Muscle of leg (tissue), 11 donors: ENCODE measurements around the gene KIAA2012. TPM values are rescaled to one million over a fixed set of nuclear protein-coding genes. Genes with fewer than 3 reads are reported as not detected.
"Not testable (repeated sequence)": the region's sequence is repeated elsewhere in the genome, so short reads cannot be mapped to it uniquely, and the experiment has no call there.

ENCODE experiments used
- DNase-seq: peaks from one replicate; pipeline ENCODE4 v3.0.0; 2013
- H3K27ac ChIP-seq: one replicate; pipeline ENCODE4 v1.5.1; 2013; ENCODE audit warnings: mild to moderate bottlenecking, low read length, control low read depth
- H3K27me3 ChIP-seq: one replicate; pipeline ENCODE4 v1.6.1; 2013; ENCODE audit warnings: low read length; ENCODE audit not compliant: control insufficient read depth, insufficient read depth
- H3K36me3 ChIP-seq: one replicate; pipeline ENCODE4 v1.6.1; 2013; ENCODE audit warnings: low read length; ENCODE audit not compliant: control insufficient read depth, insufficient read depth
- H3K4me1 ChIP-seq: one replicate; pipeline ENCODE4 v1.6.1; 2013; ENCODE audit warnings: low read length; ENCODE audit not compliant: control insufficient read depth, insufficient read depth
- H3K4me3 ChIP-seq: one replicate; pipeline ENCODE4 v1.5.1; 2013; ENCODE audit warnings: low read length, control low read depth
- H3K9me3 ChIP-seq: replicated peaks from 2 replicates; pipeline ENCODE4 v1.6.1; 2013; ENCODE audit warnings: low read depth, low read length; ENCODE audit not compliant: control insufficient read depth
- WGBS: methylation state at CpG from one replicate; pipeline ENCODE4 v1.1.5; 2013; ENCODE audit warnings: missing lambda C conversion rate; ENCODE audit not compliant: insufficient coverage; 5-methylcytosine and 5-hydroxymethylcytosine counted together
- polyA plus RNA-seq, 8 donors: library from polyadenylated mRNA; unstranded; fragments of 120-200 nt; gene quantifications; one replicate each; pipeline versions ENCODE4 v1.2.1 to v1.2.3, GENCODE V29; 2013; ENCODE audit warnings: inconsistent platforms in 1 of 8, low replicate concordance in 1 of 8; ENCODE audit not compliant: insufficient read length in 8 of 8, insufficient read depth in 1 of 8
- total RNA-seq: library from RNA; stranded (reverse); fragments of 120-200 nt; gene quantifications from one replicate; pipeline ENCODE4 v1.2.4, GENCODE V29; 2013

The KIAA2012 gene
- total and polyA plus RNA-seq, 9 donors = 0.14 to 0.75 (median 0.22) TPM

DNA sequence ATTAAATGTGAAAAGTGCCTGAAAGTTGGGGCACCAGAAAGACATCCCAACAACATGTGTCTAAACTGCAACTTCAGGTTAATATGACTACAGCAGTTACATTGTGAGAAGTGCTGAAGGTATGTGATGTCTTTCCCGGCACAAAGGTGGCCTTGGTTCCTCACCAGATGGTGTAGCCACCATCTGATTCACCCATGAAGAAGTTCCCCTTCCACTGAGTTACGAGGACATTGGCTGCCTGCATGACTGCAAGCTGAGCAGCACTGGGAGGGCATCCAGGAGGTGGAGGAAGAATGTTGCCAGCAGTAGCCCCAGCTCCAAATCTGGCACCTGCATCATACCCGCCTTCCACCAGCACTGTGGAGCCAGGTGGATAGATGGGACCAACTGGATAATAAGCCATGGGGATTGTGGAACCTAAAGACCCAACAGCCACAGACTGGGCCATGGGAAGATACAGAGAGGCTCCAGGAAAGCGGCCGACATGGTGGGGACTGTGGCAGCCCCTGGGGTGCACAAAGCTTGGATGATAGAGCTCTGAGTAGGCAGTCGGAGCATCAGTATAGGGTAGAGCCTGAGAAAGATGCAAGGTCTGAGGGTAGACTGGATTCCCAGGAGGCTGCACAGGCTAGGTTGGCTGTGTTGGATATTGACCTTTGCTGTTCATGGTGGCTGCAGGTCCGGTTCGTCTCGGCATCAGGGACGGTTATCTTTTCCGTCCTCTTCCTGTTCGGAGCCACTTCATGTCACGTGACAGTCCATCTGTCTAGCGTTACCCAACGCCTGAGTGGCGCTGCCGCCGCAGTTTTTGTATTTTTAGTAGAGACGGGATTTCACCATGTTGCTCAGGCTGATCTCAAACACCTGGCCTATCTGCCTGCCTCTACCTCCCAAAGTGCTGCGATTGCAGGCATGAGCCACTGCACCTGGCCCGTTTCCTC, 128.4 kb downstream of the KIAA2012 start:
- H3K4me1 ChIP-seq = no peaks in the 10 kb centered on the region
- no peaks in the 10 kb centered on the region for H3K36me3 ChIP-seq
- 96% methylated on average over 13 of the region's 21 CpGs for WGBS
- no peak for DNase-seq
- H3K27me3 ChIP-seq = no peaks in the 10 kb centered on the region
- H3K27ac ChIP-seq = no peak overlapping the region
- no peak overlapping the region for H3K4me3 ChIP-seq
- no peaks in the 10 kb centered on the region for H3K9me3 ChIP-seq

DNA sequence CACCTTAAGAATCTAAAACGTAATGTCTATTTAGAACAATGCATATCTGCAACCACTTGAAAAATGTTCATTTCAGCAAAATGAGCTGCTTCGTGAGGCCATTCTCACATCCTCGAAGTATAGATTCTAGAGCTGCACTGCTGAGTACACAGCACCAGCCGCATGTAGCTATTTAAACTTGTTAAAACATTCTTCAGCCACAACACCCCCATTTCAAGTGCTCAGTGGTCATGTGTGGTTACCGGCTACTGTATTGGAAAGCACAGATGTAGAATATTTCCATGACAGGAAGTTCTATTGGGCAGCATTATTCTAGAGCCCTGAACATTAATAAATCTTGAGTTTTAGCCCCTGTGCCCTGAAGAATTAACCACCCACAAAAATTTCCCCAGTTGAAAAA, 130.3 kb downstream of the KIAA2012 start:
- no peaks in the 10 kb centered on the region for H3K36me3 ChIP-seq
- H3K4me1 ChIP-seq = no peaks in the 10 kb centered on the region
- H3K9me3 ChIP-seq = no peaks in the 10 kb centered on the region
- no peak overlapping the region for H3K4me3 ChIP-seq
- 83% methylated on average over 4 of the region's 5 CpGs for WGBS
- no peaks in the 10 kb centered on the region for H3K27me3 ChIP-seq
- no peak for DNase-seq
- no peak overlapping the region for H3K27ac ChIP-seq

DNA sequence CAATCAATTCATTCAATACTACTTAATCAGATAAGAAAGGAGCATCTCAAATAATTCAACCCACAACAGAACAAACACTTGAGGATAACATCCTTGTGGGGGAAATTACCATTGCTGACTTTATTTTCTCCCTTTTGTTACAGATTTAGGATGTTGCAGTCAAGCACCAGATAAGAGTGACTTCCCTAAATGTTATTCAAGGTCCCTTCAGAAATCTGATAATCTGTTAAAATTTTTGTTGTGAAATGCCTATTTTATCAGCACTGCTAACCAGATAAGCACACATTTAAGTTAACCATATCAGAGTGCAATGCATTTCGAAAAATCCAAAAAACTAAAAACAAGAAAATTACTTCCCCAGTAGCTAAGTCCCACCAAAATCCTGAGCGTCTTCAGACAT, 131.8 kb downstream of the KIAA2012 start:
- DNase-seq = no peak
- WGBS = 100% methylated on average over 1 of the region's 2 CpGs
- peaks cover 4% of the 10 kb centered on the region for H3K36me3 ChIP-seq
- H3K4me1 ChIP-seq = no peaks in the 10 kb centered on the region
- H3K27ac ChIP-seq = no peak overlapping the region
- no peak overlapping the region for H3K4me3 ChIP-seq
- no peaks in the 10 kb centered on the region for H3K9me3 ChIP-seq
- H3K27me3 ChIP-seq = no peaks in the 10 kb centered on the region

GRCh38 chr2:202208526-202208925, 135.5 kb downstream of the KIAA2012 start:
- H3K4me1 ChIP-seq = no peaks in the 10 kb centered on the region
- no peak overlapping the region for H3K27ac ChIP-seq
- H3K27me3 ChIP-seq = no peaks in the 10 kb centered on the region
- DNase-seq = no peak
- no peak overlapping the region for H3K4me3 ChIP-seq
- H3K9me3 ChIP-seq = no peaks in the 10 kb centered on the region
- peaks cover 9% of the 10 kb centered on the region for H3K36me3 ChIP-seq

DNA sequence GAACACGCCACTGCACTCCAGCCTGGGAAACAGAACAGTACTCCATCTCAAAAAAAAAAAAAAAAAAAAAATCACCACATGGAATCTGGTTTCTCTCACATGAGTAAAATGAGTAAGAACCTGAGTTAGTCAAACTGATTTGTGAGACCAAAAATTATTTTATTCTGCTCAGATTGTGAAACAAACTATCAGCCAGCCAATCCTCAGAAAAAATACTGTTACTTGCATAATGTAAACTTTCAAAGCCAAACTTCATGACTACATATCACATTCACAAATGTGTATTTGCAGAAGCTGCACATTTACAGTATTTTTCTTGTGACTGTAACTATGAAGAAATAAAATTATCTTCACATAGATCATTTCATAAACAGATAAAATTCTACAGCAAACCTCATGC, 142.1 kb downstream of the KIAA2012 start:
- H3K27ac ChIP-seq = no peak overlapping the region
- H3K4me3 ChIP-seq = no peak overlapping the region
- H3K9me3 ChIP-seq = no peaks in the 10 kb centered on the region
- H3K4me1 ChIP-seq = no peaks in the 10 kb centered on the region
- DNase-seq = no peak
- H3K27me3 ChIP-seq = no peaks in the 10 kb centered on the region
- H3K36me3 ChIP-seq = peaks cover 13% of the 10 kb centered on the region
- WGBS = no CpG with 5 or more reads among the region's 1 CpG

- H3K9me3 ChIP-seq = no peaks in the 10 kb centered on the region
- no peak overlapping the region for H3K4me3 ChIP-seq
- no peaks in the 10 kb centered on the region for H3K4me1 ChIP-seq
- WGBS = 27% methylated on average over 1 of the region's 1 CpG
- no peaks in the 10 kb centered on the region for H3K27me3 ChIP-seq
- no peak overlapping the region for H3K27ac ChIP-seq
- DNase-seq = no peak
- H3K36me3 ChIP-seq = peaks cover 18% of the 10 kb centered on the region
Observed at GRCh38 chr2:202221873-202222272, 148.8 kb downstream of the KIAA2012 start.

GRCh38 chr2:202237787-202238233, 164.8 kb downstream of the KIAA2012 start:
- H3K4me1 ChIP-seq = peaks cover 8% of the 10 kb centered on the region
- H3K36me3 ChIP-seq = no peaks in the 10 kb centered on the region
- peak; percentile 50 for DNase-seq
- H3K9me3 ChIP-seq = no peaks in the 10 kb centered on the region
- H3K27me3 ChIP-seq = no peaks in the 10 kb centered on the region
- WGBS = 0% methylated on average over 21 of the region's 30 CpGs
- peak overlapping the region; percentile 98 for H3K4me3 ChIP-seq
- peak overlapping the region; percentile 96 for H3K27ac ChIP-seq

DNA sequence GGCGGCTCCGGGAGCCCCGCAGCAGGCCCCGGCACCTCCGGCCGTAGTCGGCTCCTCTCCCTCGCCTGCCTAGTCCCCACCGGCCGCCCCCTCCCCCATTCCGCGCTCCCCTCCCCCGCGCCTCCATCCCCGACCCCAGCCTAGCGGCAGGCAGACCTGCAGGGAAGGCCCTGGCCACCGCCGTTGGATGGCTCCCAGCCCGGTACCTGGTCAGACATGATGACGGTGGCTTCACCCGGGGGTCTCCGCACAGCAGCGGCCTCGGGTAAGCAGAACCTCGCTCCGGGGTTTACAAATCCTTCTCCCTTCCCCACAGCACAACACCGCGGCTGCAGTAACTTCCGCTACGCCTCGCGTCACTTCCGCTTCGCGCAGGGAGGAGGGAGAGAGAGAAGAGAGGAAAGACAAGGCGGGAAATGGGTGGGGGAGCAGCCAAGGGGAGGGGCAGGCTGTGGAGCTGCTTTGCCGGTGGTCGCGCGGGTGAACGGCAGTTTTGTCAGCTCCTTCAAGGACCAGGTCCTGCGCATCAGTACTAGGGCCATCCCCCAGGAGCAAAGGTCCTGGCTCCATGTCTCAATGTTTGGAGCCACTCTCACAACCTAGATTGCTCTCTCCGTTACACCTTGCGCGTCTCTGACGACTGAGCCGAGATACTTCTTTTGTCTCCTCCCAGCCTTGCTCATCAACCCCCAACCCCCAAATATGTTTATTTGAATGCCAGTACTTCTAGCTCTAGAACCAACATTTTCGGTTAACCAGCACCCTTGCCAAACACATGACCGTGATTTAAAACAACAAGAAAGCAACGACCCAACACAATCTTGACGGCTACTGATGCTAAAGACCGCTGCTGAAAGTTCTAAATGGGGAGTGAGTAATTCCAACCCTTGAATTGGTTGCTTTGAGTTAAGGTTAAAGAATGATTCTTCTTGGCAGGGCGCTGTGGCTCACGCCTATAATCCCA, 165.5 kb downstream of the KIAA2012 start, which contains the start of gene SUMO1:
Gene SUMO1, minus strand, starts transcription at position 364 of the 964 bp plus-strand sequence. Its CDS starts 146 bp downstream, at position 218.
- Histone ChIP-seq H3K9me3 (no peaks in the 10 kb centered on the region), H3K27ac (peak within 1 kb of the TSS; percentile 96), H3K27me3 (peaks cover 3% of the 10 kb centered on the region), H3K4me1 (peaks cover 8% of the 10 kb centered on the region), H3K36me3 (no peaks in the 10 kb centered on the region), H3K4me3 (peak within 1 kb of the TSS; percentile 98)
- peak; percentile 98 for DNase-seq
- under 1% methylated on average over 24 of the region's 54 CpGs for WGBS

DNA sequence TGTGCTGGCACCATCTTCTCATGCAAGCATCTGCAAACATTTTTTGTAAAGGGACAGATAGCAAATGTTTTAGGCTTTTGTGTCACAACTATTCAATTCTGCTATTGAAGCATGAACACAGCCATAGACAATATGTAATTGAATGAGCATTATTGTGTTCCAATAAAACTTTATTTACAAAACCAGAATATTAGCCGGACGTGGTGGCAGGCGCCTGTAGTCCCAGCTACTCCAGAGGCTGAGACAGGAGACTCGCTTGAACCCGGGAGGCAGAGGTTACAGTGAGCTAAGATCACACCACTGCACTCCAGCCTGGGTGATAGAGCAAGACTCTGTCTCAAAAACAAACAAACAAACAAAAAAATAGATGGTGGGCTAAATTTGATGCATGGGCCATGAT, 174.7 kb downstream of the KIAA2012 start:
- H3K27ac ChIP-seq, DNase-seq, H3K36me3 ChIP-seq, H3K9me3 ChIP-seq, H3K27me3 ChIP-seq, H3K4me1 ChIP-seq, H3K4me3 ChIP-seq: not testable (repeated sequence)
- no CpG with 5 or more reads among the region's 5 CpGs for WGBS
